ENCODE data around the gene SPART. TPM values are rescaled to one million over a fixed set of nuclear protein-coding genes. Genes with fewer than 3 reads are reported as not detected.

The SPART gene
- total and polyA plus RNA-seq, 2 of the 8 experiments (the other 6 are each of a cell fraction or from before 2014, with no cell fraction given), result 27.2 to 74.1 TPM

GRCh38 chr13:36337938-36338641, 8.1 kb downstream of the SPART start:
- H3K9ac ChIP-seq (replicated peaks in 1 of 4; ENCODE audit: extremely low read depth in 1 of 4, low read depth in 3 of 4, low read length in 3 of 4), result peak overlapping the region in 1 of 4 experiments; percentile 13; a peak in 1 of 7 replicates
- H3K27ac ChIP-seq (ENCODE audit: low read depth, low read length), result no peak overlapping the region
- no peak overlapping the region for H2BK120ac ChIP-seq (replicated peaks; ENCODE audit: low read depth, low read length)
- H4K91ac ChIP-seq (replicated peaks; ENCODE audit: insufficient read length, low read length), result no peak overlapping the region
- H4K5ac ChIP-seq (ENCODE audit: insufficient read length, low read depth, low read length), result no peak overlapping the region
- H3K4me1 ChIP-seq (replicated peaks in 1 of 4; ENCODE audit: control insufficient read depth in 3 of 4, insufficient read depth in 4 of 4, low read length in 3 of 4), result peaks cover 0 to 8% (median 1%) of the 10 kb centered on the region in 4 experiments; a peak in 2 of 7 replicates
- no peak overlapping the region for H2BK15ac ChIP-seq (ENCODE audit: low read length)
- no peak overlapping the region for H2BK12ac ChIP-seq (ENCODE audit: low read depth, low read length)
- POLR2A ChIA-PET (ENCODE audit: partially characterized antibody), result interaction anchor here (0.9 to 1.4 kb wide), 2 partner anchors 9 to 40 kb away, joined by 3 to 5 read pairs; no protein-coding TSS in a partner anchor
- no peaks in the 10 kb centered on the region for H3K9me3 ChIP-seq (ENCODE audit: insufficient read depth in 2 of 2, low read depth in 1 of 2, low read length in 1 of 2)
- peaks cover 0 to 6% (median 0%) of the 10 kb centered on the region in 4 experiments; a peak in 1 of 8 replicates for H3K36me3 ChIP-seq (ENCODE audit: control insufficient read depth in 2 of 4, insufficient read depth in 4 of 4, low read length in 3 of 4)
- H2BK5ac ChIP-seq (ENCODE audit: low read depth, low read length), result no peak overlapping the region
- H3K79me2 ChIP-seq (ENCODE audit: control insufficient read depth in 1 of 2, insufficient read depth in 2 of 2, low read length in 2 of 2), result peaks cover 11 to 98% of the 10 kb centered on the region in 2 experiments
- no peak overlapping the region for H3K14ac ChIP-seq (ENCODE audit: insufficient read length)
- FAIRE-seq, result peak; percentile 65
- no peak overlapping the region for H4K8ac ChIP-seq (ENCODE audit: extremely low read depth, insufficient read depth, low read length)
- H2AK5ac ChIP-seq (ENCODE audit: low read depth, low read length), result no peak overlapping the region
- H3K4me2 ChIP-seq (ENCODE audit: insufficient read depth in 1 of 2, low read depth in 2 of 2, low read length in 2 of 2), result peak overlapping the region; percentile 11 to 23; a peak in 1 of 4 replicates
- H2AFZ ChIP-seq (ENCODE audit: low read length), result no peak overlapping the region
- H3K23me2 ChIP-seq (ENCODE audit: low read depth, low read length), result no peaks in the 10 kb centered on the region
- no peak overlapping the region for H2BK20ac ChIP-seq (ENCODE audit: low read length)
- no peak overlapping the region for H3K4ac ChIP-seq (replicated peaks; ENCODE audit: insufficient read length, low read depth, low read length)
- no peak overlapping the region for H3K56ac ChIP-seq (replicated peaks; ENCODE audit: insufficient read length, low read depth, low read length)
- H3K18ac ChIP-seq (ENCODE audit: extremely low read depth, low read length), result no peak overlapping the region
- H3K79me1 ChIP-seq (ENCODE audit: low read depth, low read length), result no peaks in the 10 kb centered on the region
- no peak overlapping the region for H3K4me3 ChIP-seq (ENCODE audit: extremely low read depth in 1 of 4, insufficient read depth in 2 of 4, low read depth in 3 of 4, low read length in 4 of 4)
- WGBS, 2 experiments (ENCODE audit: extremely low coverage in 1 of 2, insufficient coverage in 1 of 2, insufficient read length in 1 of 2, insufficient replicate concordance in 2 of 2, low coverage in 1 of 2, low lambda C conversion rate in 2 of 2, missing lambda C conversion rate in 1 of 2), result 64% methylated on average over 3 of the region's 3 CpGs; no CpG with 5 or more reads in 1 of the 2 experiments
- TF ChIP-seq CTBP2 (IDR thresholded peaks at IDR 0.05; ENCODE audit: borderline replicate concordance, insufficient read depth, insufficient read length, low read length) (no peak), TCF12 (IDR thresholded peaks at IDR 0.05; ENCODE audit: low read depth, low read length) (no peak), KDM1A (IDR thresholded peaks at IDR 0.05; ENCODE audit: borderline replicate concordance, low read length) (no peak), CTCF (IDR thresholded peaks at IDR 0.05; ENCODE audit: control extremely low read depth in 1 of 3, insufficient read depth in 1 of 3, low read depth in 1 of 3, low read length in 3 of 3) (peak in 1 of 3 experiments; percentile 23; a peak in 1 of 4 replicates), CHD1 (IDR thresholded peaks at IDR 0.05; ENCODE audit: low read depth, low read length) (no peak), SP4 (IDR thresholded peaks at IDR 0.05; ENCODE audit: low read length) (no peak)
- CTCF ChIA-PET (ENCODE audit: partially characterized antibody), result interaction anchor here (0.7 to 2.0 kb wide), 4 partner anchors 9 to 22 kb away, joined by 3 to 5 read pairs (median 4); no protein-coding TSS in a partner anchor
- peaks cover 0 to 2% of the 10 kb centered on the region in 2 experiments for H4K20me1 ChIP-seq (replicated peaks in 1 of 2; ENCODE audit: control insufficient read depth in 1 of 2, insufficient read depth in 2 of 2, low read length in 2 of 2)
- no peaks in the 10 kb centered on the region for H3K27me3 ChIP-seq (replicated peaks in 1 of 4; ENCODE audit: control insufficient read depth in 3 of 4, extremely low read depth in 1 of 4, insufficient read depth in 3 of 4, low read length in 3 of 4)
- no peak overlapping the region for H3K23ac ChIP-seq (ENCODE audit: insufficient read length)
- DNase-seq (ENCODE audit: low read depth in 1 of 2, low spot score in 2 of 2), result no peak

Measured in H1 (cell line).